Measurements from ENCODE around the gene PPIL6.
"Not testable (repeated sequence)": the region's sequence is repeated elsewhere in the genome, so short reads cannot be mapped to it uniquely, and the experiment has no call there.

The PPIL6 gene

DNA sequence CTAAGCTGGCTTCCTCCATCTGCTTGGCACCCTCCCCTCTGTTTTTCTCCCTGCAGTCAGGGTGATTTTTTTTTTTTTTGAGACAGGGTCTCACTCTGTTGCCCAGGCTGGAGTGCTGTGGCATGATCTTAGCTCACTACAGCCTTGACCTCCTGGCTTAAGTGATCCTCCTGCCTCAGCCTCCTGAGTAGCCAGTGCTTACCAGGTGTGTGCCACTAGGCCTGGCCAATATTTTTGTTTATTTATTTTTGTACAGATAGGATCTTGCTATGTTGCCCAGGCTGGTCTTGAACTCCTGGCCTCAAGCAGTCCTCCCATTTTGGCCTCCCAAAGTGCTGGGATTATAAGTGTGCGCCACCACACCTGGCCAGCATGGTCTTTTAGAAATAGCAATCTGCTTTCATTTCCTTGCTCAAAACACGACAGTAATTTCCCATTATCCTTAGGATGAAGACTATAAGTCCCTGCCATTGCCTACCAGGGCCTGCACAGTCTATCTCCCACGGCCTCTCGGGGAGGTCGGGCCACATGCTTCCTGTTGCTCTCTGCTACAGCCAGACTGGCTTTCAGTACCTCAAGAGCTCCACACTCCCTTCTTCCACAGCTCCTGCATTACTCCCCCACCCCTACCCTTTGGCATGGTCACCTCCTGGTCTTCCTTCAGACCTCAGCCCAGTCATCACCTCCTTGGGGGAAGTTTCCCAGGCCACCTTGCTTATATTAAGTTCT, 47.1 kb downstream of the PPIL6 start:
- no peak for DNase-seq

- DNase-seq, result no peak
These were observed 50.7 kb downstream of the PPIL6 start for GRCh38 chr6:109389650-109390274.

- DNase-seq, result no peak
These were observed 52.2 kb downstream of the PPIL6 start for GRCh38 chr6:109388265-109388664.

DNA sequence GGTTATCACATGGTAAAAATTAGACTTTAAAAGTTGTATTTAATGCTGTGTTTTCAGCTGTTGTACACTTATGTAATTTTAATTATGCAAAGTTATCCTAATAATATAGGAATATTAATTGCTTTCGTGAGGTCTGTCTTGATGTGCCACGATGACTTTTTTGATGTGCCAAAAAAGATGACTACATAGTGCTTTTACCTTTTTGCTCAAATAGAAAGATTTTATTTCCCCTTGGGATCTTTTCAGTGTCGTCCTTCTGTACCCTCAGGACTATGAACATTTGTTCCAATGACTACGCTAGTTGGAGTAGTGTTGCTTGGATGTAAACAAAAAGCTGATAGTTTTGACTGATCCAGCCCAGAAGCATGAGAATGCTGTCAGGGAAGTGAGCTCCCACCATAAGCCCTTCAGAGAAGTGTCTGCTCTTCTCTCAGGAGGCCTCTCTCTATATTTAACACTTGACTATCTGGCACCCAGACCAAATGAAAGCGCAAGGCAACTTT, 56.9 kb downstream of the PPIL6 start:
- no peak for DNase-seq

GRCh38 chr6:109382576-109383437, 57.6 kb downstream of the PPIL6 start:
- DNase-seq, result peak; percentile 96

- DNase-seq, result peak; percentile 87
These were observed 58.5 kb downstream of the PPIL6 start, which contains the start of gene CD164 for GRCh38 chr6:109381747-109382575. Gene CD164, minus strand, starts transcription at chr6:109382467. Its CDS starts 89 bp downstream, at chr6:109382378.

- DNase-seq, result peak; percentile 54
These were observed 59.2 kb downstream of the PPIL6 start for GRCh38 chr6:109381061-109381746.

GRCh38 chr6:109379711-109380110, 60.7 kb downstream of the PPIL6 start:
- no peak for DNase-seq

DNA sequence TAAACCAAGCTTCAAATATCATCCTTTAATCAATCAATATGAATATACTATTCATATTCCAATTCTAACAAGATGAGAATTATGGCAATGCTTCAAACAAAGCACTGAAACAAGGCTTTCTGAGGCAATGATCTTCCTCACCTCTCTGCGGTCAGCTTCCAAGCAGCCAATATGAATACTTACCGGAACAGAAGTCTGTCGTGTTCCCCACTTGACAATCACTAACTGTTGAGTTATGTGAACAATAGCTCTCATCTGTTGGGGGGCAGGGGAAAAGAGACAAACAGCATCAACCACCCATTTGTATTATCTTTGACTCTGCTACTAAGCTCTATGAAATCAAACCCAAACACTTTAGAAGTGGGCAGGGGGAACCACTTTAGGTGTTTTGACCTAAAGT, 62.7 kb downstream of the PPIL6 start:
- no peak for DNase-seq

GRCh38 chr6:109374326-109374892, 66.0 kb downstream of the PPIL6 start:
- DNase-seq, result no peak

GRCh38 chr6:109373762-109374161, 66.7 kb downstream of the PPIL6 start:
- no peak for DNase-seq

DNA sequence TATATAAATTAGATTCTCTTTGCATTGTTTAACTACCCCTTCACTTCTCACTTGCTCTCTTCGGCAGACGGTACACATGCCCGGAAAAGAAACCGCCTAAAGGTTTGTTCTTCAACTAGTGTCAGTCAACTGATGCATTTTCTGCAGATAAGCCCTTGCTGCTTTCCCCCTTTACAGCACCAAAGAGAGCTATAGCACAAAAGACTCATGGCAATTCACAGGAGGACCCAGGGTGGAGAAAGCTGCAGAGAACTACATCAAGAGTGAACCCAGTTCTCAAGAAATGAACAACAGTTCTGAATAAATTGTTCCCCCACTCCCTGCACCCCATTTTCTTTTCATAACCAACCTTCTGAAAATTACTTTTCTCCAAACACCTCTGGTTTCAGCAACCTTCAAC, 67.1 kb downstream of the PPIL6 start:
- no peak for DNase-seq

GRCh38 chr6:109372130-109372529, 68.3 kb downstream of the PPIL6 start:
- DNase-seq, result no peak

- no peak for DNase-seq
These were observed 69.6 kb downstream of the PPIL6 start for GRCh38 chr6:109370792-109371191.

- DNase-seq, result no peak
These were observed 70.1 kb downstream of the PPIL6 start for GRCh38 chr6:109370336-109370735.

DNA sequence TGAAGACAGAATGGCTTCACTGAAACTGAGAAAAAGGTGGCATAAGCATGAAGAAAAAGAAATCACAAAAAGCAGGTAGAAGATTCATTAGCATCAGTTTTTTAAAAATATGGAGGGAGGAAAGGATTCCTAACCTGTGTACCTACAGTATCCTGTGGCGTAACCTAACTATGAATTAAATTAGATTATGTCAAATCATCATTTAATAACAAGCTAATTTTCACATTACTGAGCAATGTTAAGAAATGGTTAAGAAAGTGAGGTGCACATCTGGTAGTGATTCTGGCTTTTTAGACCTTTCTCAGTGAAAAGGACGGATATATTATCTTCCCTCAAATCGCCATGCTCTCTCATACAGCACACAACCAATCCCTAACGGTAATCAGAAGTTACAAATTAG, 70.7 kb downstream of the PPIL6 start:
- no peak for DNase-seq

GRCh38 chr6:109364382-109365078, 75.9 kb downstream of the PPIL6 start:
- DNase-seq, result not testable (repeated sequence)

DNA sequence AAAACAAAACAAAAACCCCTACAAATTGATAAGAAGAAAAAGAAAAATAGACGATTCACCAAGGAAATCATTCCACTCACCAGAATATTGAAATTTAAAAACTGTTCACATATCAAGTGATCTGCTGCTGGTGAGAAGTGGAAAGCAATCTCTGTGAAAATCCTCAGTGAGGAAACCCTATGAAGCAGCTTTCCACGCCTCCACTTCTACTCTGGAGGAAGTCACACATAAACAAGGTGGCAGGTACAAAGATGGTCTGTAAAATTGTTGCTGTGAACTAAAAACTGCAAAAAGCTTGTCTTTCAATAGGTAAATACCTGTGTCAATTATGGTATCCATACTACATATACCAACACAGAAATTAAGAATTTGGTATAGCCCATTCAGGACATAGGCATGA, 76.7 kb downstream of the PPIL6 start:
- DNase-seq, result no peak

- no peak for DNase-seq
These were observed 78.1 kb downstream of the PPIL6 start for GRCh38 chr6:109362102-109362884.

DNA sequence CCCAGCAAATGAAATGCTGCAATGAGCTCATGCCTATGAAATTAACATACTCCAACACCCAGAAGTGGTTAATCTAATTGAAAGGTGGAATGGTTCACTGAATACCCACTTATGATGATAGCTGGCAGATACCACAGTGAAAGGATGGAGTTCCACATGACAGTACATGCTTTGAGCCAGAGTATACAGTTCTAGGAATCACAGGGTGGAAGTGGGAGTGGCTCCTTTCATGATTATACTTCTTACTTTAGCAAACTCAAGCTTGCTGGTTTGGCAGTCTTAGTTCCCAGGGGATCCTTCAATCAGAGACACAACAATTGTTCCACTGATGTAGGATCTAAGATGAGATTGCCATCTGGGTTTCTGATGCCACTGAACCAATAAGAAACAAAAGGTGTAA, 79.6 kb downstream of the PPIL6 start:
- DNase-seq, result no peak
